ENCODE data around the gene FAP. TPM values are rescaled to one million over a fixed set of nuclear protein-coding genes. Genes with fewer than 3 reads are reported as not detected.

Gene FAP
- total RNA-seq, 4 donors from 2014 or later = 10.5 to 167 (median 25.9) TPM

DNA sequence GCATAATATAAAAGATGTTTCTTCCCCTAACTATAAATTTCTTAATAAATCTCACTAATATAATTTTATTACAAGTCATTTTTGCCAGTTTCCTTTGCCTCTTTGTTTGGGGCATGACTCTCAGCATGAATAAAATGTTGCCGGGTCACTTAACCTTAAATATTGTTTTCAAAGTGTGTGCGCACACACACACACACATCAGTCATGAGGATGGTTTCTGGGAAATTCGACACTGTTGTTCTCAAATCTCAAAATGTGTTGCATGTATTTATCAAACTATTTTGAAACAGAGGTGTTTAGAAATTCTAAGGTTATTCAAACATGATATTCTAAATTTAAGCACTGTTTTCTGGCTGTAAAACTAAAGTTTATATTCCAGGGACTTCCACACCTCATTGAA is 31.5 kb downstream of the FAP start:
- Histone ChIP-seq H3K27ac (peak overlapping the region; percentile 71), H3K4me1 (no peaks in the 10 kb centered on the region), H3K9me3 (no peaks in the 10 kb centered on the region), H3K4me3 (no peak overlapping the region), H3K36me3 (no peaks in the 10 kb centered on the region), H3K27me3 (no peaks in the 10 kb centered on the region)
- peak in 1 of 2 donors; percentile 35 for DNase-seq
- intact Hi-C loops (cut with DNase I; ENCODE audit: low total_unique reads) = no loop called here
- TF ChIP-seq POLR2A (IDR thresholded peaks at IDR 0.05) = no peak
- TF ChIP-seq, protein P1, sequence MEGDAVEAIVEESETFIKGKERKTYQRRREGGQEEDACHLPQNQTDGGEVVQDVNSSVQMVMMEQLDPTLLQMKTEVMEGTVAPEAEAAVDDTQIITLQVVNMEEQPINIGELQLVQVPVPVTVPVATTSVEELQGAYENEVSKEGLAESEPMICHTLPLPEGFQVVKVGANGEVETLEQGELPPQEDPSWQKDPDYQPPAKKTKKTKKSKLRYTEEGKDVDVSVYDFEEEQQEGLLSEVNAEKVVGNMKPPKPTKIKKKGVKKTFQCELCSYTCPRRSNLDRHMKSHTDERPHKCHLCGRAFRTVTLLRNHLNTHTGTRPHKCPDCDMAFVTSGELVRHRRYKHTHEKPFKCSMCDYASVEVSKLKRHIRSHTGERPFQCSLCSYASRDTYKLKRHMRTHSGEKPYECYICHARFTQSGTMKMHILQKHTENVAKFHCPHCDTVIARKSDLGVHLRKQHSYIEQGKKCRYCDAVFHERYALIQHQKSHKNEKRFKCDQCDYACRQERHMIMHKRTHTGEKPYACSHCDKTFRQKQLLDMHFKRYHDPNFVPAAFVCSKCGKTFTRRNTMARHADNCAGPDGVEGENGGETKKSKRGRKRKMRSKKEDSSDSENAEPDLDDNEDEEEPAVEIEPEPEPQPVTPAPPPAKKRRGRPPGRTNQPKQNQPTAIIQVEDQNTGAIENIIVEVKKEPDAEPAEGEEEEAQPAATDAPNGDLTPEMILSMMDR (IDR thresholded peaks at IDR 0.05) = no peak

DNA sequence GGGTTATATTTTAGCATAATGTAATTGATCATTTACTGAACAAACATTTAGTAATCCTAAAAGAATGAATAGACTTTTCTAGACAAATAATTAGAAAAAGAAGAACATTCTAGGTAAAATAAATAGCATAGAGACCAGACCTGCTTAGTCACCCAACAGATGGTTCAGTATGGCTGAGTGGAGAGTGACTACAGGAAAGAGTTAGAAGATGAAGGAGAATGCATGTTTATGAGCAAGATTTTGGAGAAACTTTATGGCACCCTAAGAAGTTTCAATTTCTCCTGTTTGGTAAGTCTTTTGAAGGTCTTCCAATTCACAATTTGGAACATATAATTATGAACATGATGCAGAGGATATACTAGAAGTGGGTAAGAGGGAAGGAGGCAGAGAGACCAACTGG is 32.9 kb downstream of the FAP start:
- no peak for DNase-seq

DNA sequence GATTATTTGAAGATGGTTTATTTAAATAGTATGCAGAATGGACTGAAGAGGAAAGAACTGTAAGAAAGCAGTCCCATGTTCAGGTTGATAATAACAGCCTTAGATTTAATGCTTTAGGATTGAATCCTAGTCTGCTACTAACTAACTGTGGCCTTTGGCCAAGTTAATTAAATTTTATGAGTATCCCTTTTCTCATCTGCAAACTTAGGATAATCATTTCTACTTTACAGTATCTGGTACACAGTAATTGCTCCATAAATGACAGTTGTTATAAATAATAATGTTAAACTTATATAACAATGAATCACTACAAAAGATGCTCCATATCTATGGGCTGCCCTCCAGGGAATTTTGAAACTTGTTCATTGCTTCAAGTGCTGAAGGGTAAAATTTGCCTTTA is 41.0 kb downstream of the FAP start:
- intact Hi-C loops (cut with DNase I; ENCODE audit: low total_unique reads) = no loop called here
- no peaks in the 10 kb centered on the region for H3K36me3 ChIP-seq
- H3K4me3 ChIP-seq = no peak overlapping the region
- H3K27me3 ChIP-seq = no peaks in the 10 kb centered on the region
- no peak overlapping the region for H3K27ac ChIP-seq
- TF ChIP-seq, protein P1 (IDR thresholded peaks at IDR 0.05) = no peak
- no peak for TF ChIP-seq POLR2A (IDR thresholded peaks at IDR 0.05)
- H3K4me1 ChIP-seq = no peaks in the 10 kb centered on the region
- DNase-seq = no peak
- no peaks in the 10 kb centered on the region for H3K9me3 ChIP-seq

More for the DNA sequence above, 32.9 kb downstream of the FAP start:
- H3K4me3 ChIP-seq = no peak overlapping the region
- no peaks in the 10 kb centered on the region for H3K9me3 ChIP-seq
- TF ChIP-seq, protein P1 (IDR thresholded peaks at IDR 0.05) = no peak
- H3K27ac ChIP-seq = peak overlapping the region; percentile 71
- H3K36me3 ChIP-seq = no peaks in the 10 kb centered on the region
- intact Hi-C loops (cut with DNase I; ENCODE audit: low total_unique reads) = no loop called here
- no peaks in the 10 kb centered on the region for H3K27me3 ChIP-seq
- no peaks in the 10 kb centered on the region for H3K4me1 ChIP-seq

DNA sequence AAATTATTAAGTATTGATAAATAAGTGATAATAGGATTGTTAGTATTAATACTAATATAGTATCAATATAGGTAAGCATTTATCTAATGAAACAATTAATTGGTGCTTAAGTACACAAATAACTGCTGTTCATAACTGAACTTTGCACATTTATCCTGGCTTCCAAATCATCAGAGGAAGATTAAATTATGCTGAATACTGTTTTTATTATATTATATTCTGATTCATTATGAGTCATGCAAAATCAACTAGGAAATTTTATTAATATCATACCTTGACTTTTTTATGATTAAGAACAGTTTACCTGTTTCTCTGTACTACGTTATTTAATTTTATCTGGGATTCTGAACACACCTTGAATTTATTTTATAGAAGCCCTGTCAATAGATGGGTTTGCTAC is 42.6 kb downstream of the FAP start:
- intact Hi-C loops (cut with DNase I; ENCODE audit: low total_unique reads) = no loop called here
- no peak for DNase-seq
- TF ChIP-seq POLR2A (IDR thresholded peaks at IDR 0.05) = no peak
- TF ChIP-seq, protein P1 (IDR thresholded peaks at IDR 0.05) = no peak
- no peak overlapping the region for H3K27ac ChIP-seq
- no peaks in the 10 kb centered on the region for H3K27me3 ChIP-seq
- H3K4me1 ChIP-seq = no peaks in the 10 kb centered on the region
- H3K36me3 ChIP-seq = no peaks in the 10 kb centered on the region
- no peaks in the 10 kb centered on the region for H3K9me3 ChIP-seq
- H3K4me3 ChIP-seq = no peak overlapping the region

DNA sequence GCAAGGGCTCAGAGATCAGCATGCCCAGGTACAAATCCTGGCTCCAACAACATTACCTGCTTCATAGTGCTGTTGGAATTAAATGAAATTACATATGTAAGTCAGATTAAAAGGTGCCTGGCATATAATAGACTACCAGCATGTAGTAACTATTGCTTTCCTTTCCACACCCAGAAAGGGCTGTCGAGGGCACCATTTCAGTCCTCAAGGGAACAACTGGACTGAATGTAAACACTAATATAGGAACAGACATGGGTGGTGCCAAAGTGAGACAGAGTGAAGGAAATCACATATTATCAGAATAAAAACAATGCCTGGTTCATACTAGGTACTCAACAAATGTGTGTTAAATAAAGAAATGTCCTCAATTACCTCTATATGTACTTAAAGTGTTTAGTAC is 43.3 kb downstream of the FAP start:
- H3K4me3 ChIP-seq = no peak overlapping the region
- H3K4me1 ChIP-seq = no peaks in the 10 kb centered on the region
- no peak for DNase-seq
- H3K36me3 ChIP-seq = no peaks in the 10 kb centered on the region
- no peak overlapping the region for H3K27ac ChIP-seq
- TF ChIP-seq POLR2A (IDR thresholded peaks at IDR 0.05) = no peak
- TF ChIP-seq, protein P1 (IDR thresholded peaks at IDR 0.05) = no peak
- no peaks in the 10 kb centered on the region for H3K27me3 ChIP-seq
- H3K9me3 ChIP-seq = no peaks in the 10 kb centered on the region
- intact Hi-C loops (cut with DNase I; ENCODE audit: low total_unique reads) = no loop called here
